Posterior cingulate gyrus (tissue), 11 donors: ENCODE measurements around the gene KLK1.
A peak's percentile ranks its signal among the peaks of the same experiment; 100 is the strongest.
"Not testable (repeated sequence)": the region's sequence is repeated elsewhere in the genome, so short reads cannot be mapped to it uniquely, and the experiment has no call there.

Source experiments
- DNase-seq, 10 donors: peaks; one replicate each; pipeline versions ENCODE4 v3.0.0 to v3.0.0-alpha.2; 2020 to 2021; ENCODE audit warnings: mixed read lengths in 3 of 10
- intact Hi-C: fragments of 100-400 bp; cut with DNase I; formaldehyde crosslinking; loops from one replicate; pipeline ENCODE4 v1.15.1; 2023

KLK1 gene

GRCh38 chr19:50817941-50818858 lies 5.4 kb downstream of the KLK1 start:
- DNase-seq, result peak in 2 of 10 donors; percentile 56 to 70
- intact Hi-C loops, result no loop called here

- peak in 1 of 10 donors; percentile 3 for DNase-seq
- intact Hi-C loops, result no loop called here
Measured at GRCh38 chr19:50815439-50815838, 8.1 kb downstream of the KLK1 start.

GRCh38 chr19:50814883-50815282 lies 8.7 kb downstream of the KLK1 start:
- intact Hi-C loops, result no loop called here
- peak in 1 of 10 donors; percentile 11 for DNase-seq

GRCh38 chr19:50812474-50812873 lies 11.1 kb downstream of the KLK1 start:
- intact Hi-C loops, result no loop called here
- peak in 1 of 10 donors; percentile 18 for DNase-seq

- peak in 1 of 10 donors; percentile 25 for DNase-seq
- intact Hi-C loops, result not testable (repeated sequence)
Measured at GRCh38 chr19:50811622-50812238, 11.9 kb downstream of the KLK1 start.

GRCh38 chr19:50808856-50809255 lies 14.7 kb downstream of the KLK1 start:
- intact Hi-C loops, result no loop called here
- no peak for DNase-seq

- DNase-seq, result peak; percentile 96 to 100 (median 99)
- intact Hi-C loops, result loop anchor here (5.0 kb wide), 1 partner anchor 303 kb away; the partner anchor contains the start of gene CTU1
Measured at GRCh38 chr19:50804420-50805272, 18.9 kb downstream of the KLK1 start.

- peak in 1 of 10 donors; percentile 5 for DNase-seq
- intact Hi-C loops, result loop anchor here (5.0 kb wide), 1 partner anchor 303 kb away; the partner anchor contains the start of gene CTU1
Measured at GRCh38 chr19:50803633-50804419, 19.8 kb downstream of the KLK1 start.

GRCh38 chr19:50801107-50801506 lies 22.5 kb downstream of the KLK1 start:
- DNase-seq, result no peak
- intact Hi-C loops, result loop anchor here (5.0 kb wide), 1 partner anchor 306 kb away; the partner anchor contains the start of gene CTU1

GRCh38 chr19:50799547-50799851 lies 24.1 kb downstream of the KLK1 start:
- DNase-seq, result peak in 1 of 10 donors; percentile 0
- intact Hi-C loops, result no loop called here

- DNase-seq, result peak in 1 of 10 donors; percentile 46
- intact Hi-C loops, result no loop called here
Measured at GRCh38 chr19:50798659-50799546, 24.7 kb downstream of the KLK1 start.

- peak in 1 of 10 donors; percentile 71 for DNase-seq
- intact Hi-C loops, result no loop called here
Measured at GRCh38 chr19:50797781-50798658, 25.6 kb downstream of the KLK1 start.

- intact Hi-C loops, result no loop called here
- no peak for DNase-seq
Measured at GRCh38 chr19:50797429-50797780, 26.2 kb downstream of the KLK1 start.

GRCh38 chr19:50796634-50797428 lies 26.8 kb downstream of the KLK1 start:
- intact Hi-C loops, result no loop called here
- DNase-seq, result peak in 1 of 10 donors; percentile 2

- intact Hi-C loops, result no loop called here
- peak in 1 of 10 donors; percentile 4 for DNase-seq
Measured at GRCh38 chr19:50796128-50796633, 27.4 kb downstream of the KLK1 start.

GRCh38 chr19:50795664-50796073 lies 27.9 kb downstream of the KLK1 start:
- intact Hi-C loops, result no loop called here
- DNase-seq, result peak in 1 of 10 donors; percentile 6
